Activated CD8-positive, alpha-beta memory T cell treated with anti-CD3 and anti-CD28 coated beads, Interleukin-2, amount 50 U/mL, for 4 hours (primary cell): ENCODE results near the gene ZMYND8.
"Not testable (repeated sequence)": the region's sequence is repeated elsewhere in the genome, so short reads cannot be mapped to it uniquely, and the experiment has no call there.

Experiments used
- DNase-seq: peaks from one replicate; pipeline ENCODE4 v3.0.0-alpha.2; 2020

Gene ZMYND8

GRCh38 chr20:47309806-47310426, 46.6 kb downstream of the ZMYND8 start:
- no peak for DNase-seq

GRCh38 chr20:47309394-47309793, 47.1 kb downstream of the ZMYND8 start:
- no peak for DNase-seq

- not testable (repeated sequence) for DNase-seq
Observed at GRCh38 chr20:47307569-47307968, 48.9 kb downstream of the ZMYND8 start.

GRCh38 chr20:47306755-47307370, 49.6 kb downstream of the ZMYND8 start:
- no peak for DNase-seq

GRCh38 chr20:47306095-47306494, 50.4 kb downstream of the ZMYND8 start:
- no peak for DNase-seq

- no peak for DNase-seq
Observed at GRCh38 chr20:47305667-47306066, 50.8 kb downstream of the ZMYND8 start.

- DNase-seq: no peak
Observed at GRCh38 chr20:47304287-47304686, 52.2 kb downstream of the ZMYND8 start.

- DNase-seq: no peak
Observed at GRCh38 chr20:47303736-47304135, 52.8 kb downstream of the ZMYND8 start.

GRCh38 chr20:47300071-47300470, 56.4 kb downstream of the ZMYND8 start:
- DNase-seq: no peak

- no peak for DNase-seq
Observed at GRCh38 chr20:47298624-47299023, 57.9 kb downstream of the ZMYND8 start.

- DNase-seq: no peak
Observed at GRCh38 chr20:47297746-47298145, 58.8 kb downstream of the ZMYND8 start.

- DNase-seq: no peak
Observed at GRCh38 chr20:47296950-47297349, 59.5 kb downstream of the ZMYND8 start.

GRCh38 chr20:47295921-47296426, 60.5 kb downstream of the ZMYND8 start:
- no peak for DNase-seq

GRCh38 chr20:47295129-47295813, 61.2 kb downstream of the ZMYND8 start:
- DNase-seq: no peak

- no peak for DNase-seq
Observed at GRCh38 chr20:47293631-47294030, 62.9 kb downstream of the ZMYND8 start.

- DNase-seq: no peak
Observed at GRCh38 chr20:47292581-47292980, 63.9 kb downstream of the ZMYND8 start.

GRCh38 chr20:47290666-47291430, 65.7 kb downstream of the ZMYND8 start:
- DNase-seq: no peak

GRCh38 chr20:47290008-47290407, 66.5 kb downstream of the ZMYND8 start:
- no peak for DNase-seq

GRCh38 chr20:47289096-47289495, 67.4 kb downstream of the ZMYND8 start:
- DNase-seq: no peak

GRCh38 chr20:47288530-47288929, 68.0 kb downstream of the ZMYND8 start:
- DNase-seq: not testable (repeated sequence)

- DNase-seq: no peak
Observed at GRCh38 chr20:47287609-47288144, 68.8 kb downstream of the ZMYND8 start.

- DNase-seq: no peak
Observed at GRCh38 chr20:47286681-47287080, 69.8 kb downstream of the ZMYND8 start.

- no peak for DNase-seq
Observed at GRCh38 chr20:47285189-47285588, 71.3 kb downstream of the ZMYND8 start.
